Mesendoderm (in vitro differentiated cells): ENCODE results near the gene CCNY.

Source experiments
- DNase-seq: peaks from one replicate; pipeline ENCODE4 v3.0.0; 2013
- H2AK5ac ChIP-seq: 2 replicates; pipeline ENCODE4 v1.6.1; 2013; ENCODE audit warnings: low read length, inconsistent platforms
- H2BK120ac ChIP-seq: 2 replicates; pipeline ENCODE4 v1.6.1; 2013; ENCODE audit warnings: low read depth, mild to moderate bottlenecking, low read length, moderate library complexity, mixed read lengths
- H2BK15ac ChIP-seq: replicated peaks from 2 replicates; pipeline ENCODE4 v1.6.1; 2013; ENCODE audit warnings: low read depth, mild to moderate bottlenecking, moderate library complexity
- H2BK5ac ChIP-seq: 2 replicates; pipeline ENCODE4 v1.6.1; 2013; ENCODE audit warnings: low read length, inconsistent platforms
- H3K18ac ChIP-seq: 2 replicates; pipeline ENCODE4 v1.6.1; 2013; ENCODE audit warnings: mild to moderate bottlenecking, low read length, mixed read lengths
- H3K23ac ChIP-seq: one replicate; pipeline ENCODE4 v1.6.1; 2013; ENCODE audit warnings: low read length
- H3K27ac ChIP-seq: 2 replicates; pipeline ENCODE4 v1.5.1; 2013; ENCODE audit warnings: low read depth, mild to moderate bottlenecking, inconsistent platforms, low read length, moderate library complexity
- H3K27me3 ChIP-seq: 2 replicates; pipeline ENCODE4 v1.6.1; 2013; ENCODE audit warnings: low read length, control low read depth, mild to moderate bottlenecking, inconsistent platforms; ENCODE audit not compliant: insufficient read depth, poor library complexity
- H3K36me3 ChIP-seq: 2 replicates; pipeline ENCODE4 v1.6.1; 2013; ENCODE audit warnings: low read length, inconsistent platforms; ENCODE audit not compliant: control insufficient read depth, insufficient read depth
- H3K4ac ChIP-seq: one replicate; pipeline ENCODE4 v1.6.1; 2013; ENCODE audit warnings: low read depth, mild to moderate bottlenecking, low read length, moderate library complexity
- H3K4me1 ChIP-seq: 2 replicates; pipeline ENCODE4 v1.6.1; 2013; ENCODE audit warnings: low read depth, low read length, inconsistent platforms; ENCODE audit not compliant: control insufficient read depth
- H3K4me2 ChIP-seq: 2 replicates; pipeline ENCODE4 v1.6.1; 2013; ENCODE audit warnings: low read length
- H3K4me3 ChIP-seq: 2 replicates; pipeline ENCODE4 v1.5.1; 2013; ENCODE audit warnings: mild to moderate bottlenecking, low read length
- H3K56ac ChIP-seq: one replicate; pipeline ENCODE4 v1.6.1; 2013; ENCODE audit warnings: low read length
- H3K79me1 ChIP-seq: 2 replicates; pipeline ENCODE4 v1.6.1; 2013; ENCODE audit warnings: low read length, inconsistent platforms
- H3K79me2 ChIP-seq: 2 replicates; pipeline ENCODE4 v1.6.1; 2013; ENCODE audit warnings: mild to moderate bottlenecking, low read length; ENCODE audit not compliant: control insufficient read depth, insufficient read depth
- H3K9ac ChIP-seq: 2 replicates; pipeline ENCODE4 v1.6.1; 2013; ENCODE audit warnings: low read length, inconsistent platforms
- H4K5ac ChIP-seq: one replicate; pipeline ENCODE4 v1.6.1; 2013; ENCODE audit warnings: low read length
- H4K8ac ChIP-seq: one replicate; pipeline ENCODE4 v1.6.1; 2013; ENCODE audit warnings: low read depth, mild to moderate bottlenecking, control low read depth, low read length, moderate library complexity
- WGBS: extraction: QIAGEN DNeasy Blood & Tissue Kit; methylation state at CpG from one replicate; pipeline ENCODE4 v1.1.7; 2013; ENCODE audit warnings: low lambda C conversion rate, missing lambda C conversion rate; ENCODE audit not compliant: insufficient coverage; ENCODE audit errors: extremely low coverage; 5-methylcytosine and 5-hydroxymethylcytosine counted together

CCNY gene

GRCh38 chr10:35451151-35452016 lies 115.1 kb downstream of the CCNY start:
- H3K79me1 ChIP-seq = peaks cover 41% of the 10 kb centered on the region
- no peaks in the 10 kb centered on the region for H3K36me3 ChIP-seq
- H4K5ac ChIP-seq = no peak overlapping the region
- H3K4me3 ChIP-seq = no peak overlapping the region
- no peak for DNase-seq
- H3K27me3 ChIP-seq = no peaks in the 10 kb centered on the region
- no peak overlapping the region for H3K56ac ChIP-seq
- no peak overlapping the region for H2BK5ac ChIP-seq
- H3K79me2 ChIP-seq = peaks cover 33% of the 10 kb centered on the region
- H3K4me1 ChIP-seq = peaks cover 11% of the 10 kb centered on the region
- H3K23ac ChIP-seq = no peak overlapping the region
- H2AK5ac ChIP-seq = no peak overlapping the region
- H2BK120ac ChIP-seq = no peak overlapping the region
- no peak overlapping the region for H3K18ac ChIP-seq
- no CpG with 5 or more reads among the region's 8 CpGs for WGBS
- H4K8ac ChIP-seq = no peak overlapping the region
- no peak overlapping the region for H3K4ac ChIP-seq
- no peak overlapping the region for H3K27ac ChIP-seq
- no peak overlapping the region for H3K9ac ChIP-seq
- no peak overlapping the region for H3K4me2 ChIP-seq
- H2BK15ac ChIP-seq = no peak overlapping the region

DNA sequence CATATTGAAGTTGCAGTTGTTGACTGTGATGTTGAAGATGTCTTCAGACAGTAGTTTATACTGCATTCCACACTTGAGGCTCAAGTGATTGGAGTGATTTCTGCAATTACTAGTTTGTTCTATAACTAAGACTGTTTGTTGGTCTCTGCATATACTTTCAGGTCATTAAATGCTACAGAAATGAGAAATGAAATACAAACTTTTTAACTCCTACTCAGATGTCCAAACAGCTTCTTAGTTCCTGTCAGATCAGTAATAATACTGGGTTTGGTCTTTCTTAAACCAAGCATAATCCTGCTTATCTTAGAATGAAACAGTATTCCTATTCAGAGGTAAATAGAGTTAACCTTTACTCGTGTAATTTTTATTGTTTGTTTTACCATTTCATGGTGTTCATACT lies 115.9 kb downstream of the CCNY start:
- Histone ChIP-seq H3K27ac (no peak overlapping the region), H3K4me3 (no peak overlapping the region), H3K79me2 (peaks cover 30% of the 10 kb centered on the region), H3K27me3 (no peaks in the 10 kb centered on the region), H3K18ac (no peak overlapping the region), H3K4me2 (no peak overlapping the region), H3K9ac (no peak overlapping the region), H4K5ac (no peak overlapping the region), H3K36me3 (no peaks in the 10 kb centered on the region), H3K4ac (no peak overlapping the region), H4K8ac (no peak overlapping the region), H3K4me1 (peaks cover 11% of the 10 kb centered on the region), H3K56ac (no peak overlapping the region), H2BK15ac (no peak overlapping the region), H3K79me1 (peaks cover 40% of the 10 kb centered on the region), H2AK5ac (no peak overlapping the region), H2BK5ac (no peak overlapping the region), H3K23ac (no peak overlapping the region), H2BK120ac (no peak overlapping the region)
- DNase-seq = no peak
- WGBS = no CpG with 5 or more reads among the region's 1 CpG

DNA sequence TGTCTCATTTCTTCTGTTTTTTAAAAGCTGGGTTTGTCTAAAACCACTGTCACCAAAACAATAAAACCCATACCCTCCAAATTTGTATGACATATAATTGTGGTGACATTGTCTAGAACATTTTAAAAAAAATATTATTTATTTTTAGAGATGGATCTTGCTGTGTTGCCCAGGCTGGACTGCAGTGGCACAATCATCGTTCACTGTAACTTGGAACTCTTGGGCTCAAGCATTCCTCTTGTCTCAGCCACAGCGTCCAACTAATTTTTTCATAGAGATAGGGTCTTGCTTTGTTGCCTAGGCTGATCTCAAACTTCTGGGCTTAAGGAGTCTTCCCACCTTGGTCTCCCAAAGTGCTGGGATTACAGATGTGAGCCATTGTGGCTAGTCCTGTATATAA lies 116.5 kb downstream of the CCNY start:
- no peak overlapping the region for H3K4ac ChIP-seq
- H3K4me1 ChIP-seq = peaks cover 9% of the 10 kb centered on the region
- H3K79me1 ChIP-seq = peaks cover 36% of the 10 kb centered on the region
- no peak overlapping the region for H2BK120ac ChIP-seq
- H3K79me2 ChIP-seq = peaks cover 27% of the 10 kb centered on the region
- no peak overlapping the region for H4K5ac ChIP-seq
- no peaks in the 10 kb centered on the region for H3K27me3 ChIP-seq
- no peak overlapping the region for H3K56ac ChIP-seq
- no peak overlapping the region for H2AK5ac ChIP-seq
- H3K4me3 ChIP-seq = no peak overlapping the region
- DNase-seq = no peak
- no peak overlapping the region for H3K27ac ChIP-seq
- H3K23ac ChIP-seq = no peak overlapping the region
- no peak overlapping the region for H2BK5ac ChIP-seq
- no peak overlapping the region for H3K9ac ChIP-seq
- no peak overlapping the region for H3K4me2 ChIP-seq
- H3K36me3 ChIP-seq = no peaks in the 10 kb centered on the region
- no CpG with 5 or more reads among the region's 2 CpGs for WGBS
- H3K18ac ChIP-seq = no peak overlapping the region
- no peak overlapping the region for H4K8ac ChIP-seq
- no peak overlapping the region for H2BK15ac ChIP-seq

DNA sequence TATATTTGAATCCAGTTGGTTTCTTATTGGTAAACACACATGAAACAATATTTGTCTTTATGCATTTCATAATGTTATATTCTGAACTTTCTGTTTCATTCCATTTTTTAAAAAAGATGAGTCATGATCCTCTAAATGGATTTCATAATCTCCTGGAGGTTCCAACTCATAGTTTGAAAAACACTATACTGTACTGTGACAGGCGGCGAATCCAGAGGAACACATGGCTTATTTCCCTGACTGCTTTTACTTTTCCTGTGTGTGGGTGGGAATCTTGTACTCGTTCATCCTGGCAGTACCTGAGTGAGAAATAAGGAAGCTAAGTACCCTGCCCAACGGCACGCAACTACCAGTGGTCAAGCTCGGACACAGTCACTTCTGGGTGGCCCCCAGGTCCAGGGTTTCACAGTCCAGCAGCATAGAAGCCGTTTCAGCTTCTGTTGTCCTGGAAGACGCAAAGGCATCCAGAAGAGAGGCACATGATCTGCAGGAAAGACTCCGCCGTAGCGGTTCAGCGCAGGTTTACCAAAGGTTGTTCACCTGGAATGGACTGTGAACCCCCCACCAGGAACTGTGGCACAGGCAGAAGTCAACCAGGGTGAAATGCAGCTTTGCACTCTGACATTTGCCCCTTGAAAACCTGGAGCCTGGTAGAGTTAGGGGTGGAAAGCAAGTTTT lies 117.7 kb downstream of the CCNY start:
- Histone ChIP-seq H3K79me2 (peaks cover 25% of the 10 kb centered on the region), H3K79me1 (peaks cover 33% of the 10 kb centered on the region), H3K36me3 (no peaks in the 10 kb centered on the region), H3K4ac (no peak overlapping the region), H2BK5ac (no peak overlapping the region), H3K4me3 (no peak overlapping the region), H4K5ac (no peak overlapping the region), H3K4me1 (peaks cover 6% of the 10 kb centered on the region), H3K56ac (no peak overlapping the region), H2BK120ac (no peak overlapping the region), H4K8ac (no peak overlapping the region), H3K27me3 (no peaks in the 10 kb centered on the region), H3K23ac (no peak overlapping the region), H2AK5ac (no peak overlapping the region), H3K9ac (no peak overlapping the region), H3K18ac (no peak overlapping the region), H3K4me2 (no peak overlapping the region), H3K27ac (no peak overlapping the region), H2BK15ac (no peak overlapping the region)
- DNase-seq = no peak
- no CpG with 5 or more reads among the region's 12 CpGs for WGBS

- no peaks in the 10 kb centered on the region for H3K27me3 ChIP-seq
- H3K79me1 ChIP-seq = peaks cover 30% of the 10 kb centered on the region
- H3K9ac ChIP-seq = no peak overlapping the region
- H2BK5ac ChIP-seq = no peak overlapping the region
- no peak overlapping the region for H4K8ac ChIP-seq
- H2BK120ac ChIP-seq = no peak overlapping the region
- no peak overlapping the region for H3K27ac ChIP-seq
- no peak overlapping the region for H2BK15ac ChIP-seq
- H2AK5ac ChIP-seq = no peak overlapping the region
- H4K5ac ChIP-seq = no peak overlapping the region
- H3K23ac ChIP-seq = no peak overlapping the region
- H3K18ac ChIP-seq = no peak overlapping the region
- no CpG with 5 or more reads among the region's 3 CpGs for WGBS
- no peak overlapping the region for H3K4ac ChIP-seq
- no peak overlapping the region for H3K4me2 ChIP-seq
- H3K4me3 ChIP-seq = no peak overlapping the region
- H3K56ac ChIP-seq = no peak overlapping the region
- peaks cover 16% of the 10 kb centered on the region for H3K79me2 ChIP-seq
- peaks cover 5% of the 10 kb centered on the region for H3K4me1 ChIP-seq
- H3K36me3 ChIP-seq = no peaks in the 10 kb centered on the region
- DNase-seq = no peak
Measured at GRCh38 chr10:35456153-35456720, 119.9 kb downstream of the CCNY start.
